HG02571 (cell line): ENCODE data around the gene RBM20.

Experiments used
- ATAC-seq: cut with Tn5 transposase; IDR thresholded peaks from one replicate; pipeline ENCODE4 v1.9.1; 2021; ENCODE audit warnings: mild to moderate bottlenecking, moderate library complexity; ENCODE audit not compliant: unreplicated experiment

Gene RBM20

DNA sequence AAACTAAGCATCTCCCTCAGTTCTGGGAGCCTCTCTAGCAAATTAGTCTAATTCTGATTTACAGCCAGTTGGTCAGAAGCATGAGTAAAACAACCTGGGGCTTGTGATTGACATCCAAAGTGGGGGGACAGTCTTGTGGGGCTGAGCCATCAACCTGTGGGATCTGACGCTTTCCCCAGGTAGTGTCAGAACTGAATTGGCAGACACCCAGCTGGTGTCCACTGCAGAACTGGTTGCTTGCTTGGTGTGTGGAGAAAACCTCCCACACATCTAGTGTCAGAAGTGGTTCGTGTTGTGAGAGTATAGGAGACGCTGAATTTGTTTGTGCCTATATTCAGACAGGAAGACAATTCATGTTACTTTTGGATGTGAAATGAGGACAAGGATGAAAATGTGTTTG lies 135.4 kb downstream of the RBM20 start:
- no peak for ATAC-seq

DNA sequence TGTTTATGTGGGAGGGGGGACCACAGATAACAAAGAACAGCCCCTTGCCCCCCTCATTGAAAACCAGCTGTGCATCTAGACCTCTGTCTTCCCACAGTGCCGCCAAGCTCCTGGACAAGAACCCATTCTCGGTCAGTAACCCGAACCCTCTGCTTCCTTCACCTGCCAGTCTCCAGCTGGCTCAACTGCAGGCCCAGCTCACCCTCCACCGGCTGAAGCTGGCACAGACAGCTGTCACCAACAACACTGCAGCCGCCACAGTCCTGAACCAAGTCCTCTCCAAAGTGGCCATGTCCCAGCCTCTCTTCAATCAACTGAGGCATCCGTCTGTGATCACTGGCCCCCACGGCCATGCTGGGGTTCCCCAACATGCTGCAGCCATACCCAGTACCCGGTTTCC lies 136.6 kb downstream of the RBM20 start:
- no peak for ATAC-seq

DNA sequence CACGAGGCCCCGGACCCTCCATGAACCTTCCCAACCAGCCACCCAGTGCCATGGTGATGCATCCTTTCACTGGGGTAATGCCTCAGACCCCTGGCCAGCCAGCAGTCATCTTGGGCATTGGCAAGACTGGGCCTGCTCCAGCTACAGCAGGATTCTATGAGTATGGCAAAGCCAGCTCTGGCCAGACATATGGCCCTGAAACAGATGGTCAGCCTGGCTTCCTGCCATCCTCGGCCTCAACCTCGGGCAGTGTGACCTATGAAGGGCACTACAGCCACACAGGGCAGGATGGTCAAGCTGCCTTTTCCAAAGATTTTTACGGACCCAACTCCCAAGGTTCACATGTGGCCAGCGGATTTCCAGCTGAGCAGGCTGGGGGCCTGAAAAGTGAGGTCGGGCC lies 137.0 kb downstream of the RBM20 start:
- ATAC-seq, result no peak

DNA sequence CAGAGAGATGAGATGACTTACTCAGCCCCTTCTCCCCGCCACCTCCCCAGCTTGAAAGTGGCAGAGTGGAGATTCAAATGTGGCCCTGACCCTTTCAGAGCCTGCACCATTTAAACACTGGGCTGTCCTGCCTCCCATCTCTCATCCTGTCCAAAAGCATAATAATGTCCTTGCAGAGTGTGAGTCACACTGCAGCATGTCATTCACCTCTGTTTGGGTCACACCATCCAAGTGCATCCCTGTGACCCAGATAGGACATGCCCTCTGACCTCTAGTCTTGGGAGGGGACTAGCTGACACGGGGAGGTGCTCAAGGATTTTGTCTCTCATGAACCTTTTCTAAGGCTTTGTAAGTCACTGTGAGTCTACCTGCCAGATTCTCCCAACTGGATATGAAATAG lies 138.5 kb downstream of the RBM20 start:
- ATAC-seq, result no peak

DNA sequence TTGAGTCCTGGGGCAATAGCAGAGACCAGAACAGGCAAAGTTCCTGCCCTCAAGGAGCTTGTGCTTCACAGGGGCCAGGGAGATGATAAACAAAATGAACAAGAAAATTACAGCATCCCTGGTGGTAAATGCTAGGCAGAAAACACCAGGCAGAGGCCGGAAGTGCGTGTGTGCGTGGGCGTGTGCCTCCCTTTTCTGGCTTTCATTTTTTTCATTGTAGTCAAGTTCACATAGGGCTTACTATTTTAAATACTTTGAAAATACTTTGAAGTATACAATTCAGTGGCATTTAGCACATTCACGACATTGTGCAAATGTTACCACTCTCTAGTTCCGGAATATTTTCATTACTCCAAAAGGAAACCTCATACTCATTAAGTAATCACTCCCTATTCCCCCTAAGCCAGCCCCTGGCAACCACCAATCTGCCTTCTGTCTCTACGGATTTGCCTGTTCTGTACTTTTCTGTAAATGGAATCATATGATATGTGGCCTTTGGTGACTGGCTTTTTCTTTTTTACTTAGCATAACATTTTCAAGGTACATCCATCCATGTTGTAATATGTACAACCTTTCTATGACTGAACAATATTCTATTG lies 139.5 kb downstream of the RBM20 start:
- ATAC-seq, result no peak

DNA sequence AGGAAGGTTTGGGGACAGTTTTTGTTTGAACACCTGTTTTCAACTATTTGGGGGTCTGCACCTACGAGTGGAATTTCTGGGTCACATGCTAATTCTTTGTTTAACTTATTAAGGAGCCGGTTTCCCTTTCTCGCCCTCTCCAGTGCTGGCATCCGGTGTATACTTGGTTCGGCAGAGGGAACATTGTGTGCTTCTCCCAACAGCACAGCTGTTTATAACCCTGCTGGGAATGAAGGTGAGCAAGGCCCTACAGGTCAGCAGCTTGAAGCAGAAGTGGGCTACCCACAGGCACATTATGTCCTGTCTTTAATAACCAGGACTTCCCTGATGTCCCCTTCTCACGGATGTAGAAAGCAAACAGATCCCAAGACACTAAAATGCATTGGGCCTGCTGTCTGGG lies 140.1 kb downstream of the RBM20 start:
- no peak for ATAC-seq

DNA sequence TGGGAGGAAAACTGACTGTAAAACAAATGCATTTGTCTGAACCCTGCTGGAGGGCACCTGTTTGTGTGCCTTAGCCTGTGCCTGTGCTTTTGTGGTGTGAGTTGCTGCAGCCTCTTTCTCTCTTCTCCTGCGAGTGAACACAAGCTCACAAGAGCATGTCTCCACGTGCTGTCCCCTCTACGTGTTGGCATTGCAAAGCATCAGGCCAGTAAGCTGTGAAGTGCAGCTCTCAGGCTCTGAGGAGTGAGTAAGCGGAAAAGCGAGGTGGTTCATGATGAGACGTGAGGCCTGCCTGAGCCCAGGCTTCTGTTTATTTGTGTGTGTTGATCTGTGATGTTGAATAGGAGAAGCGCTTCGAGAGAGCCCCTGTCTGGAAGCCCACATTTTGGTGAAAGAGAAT lies 142.0 kb downstream of the RBM20 start:
- no peak for ATAC-seq

DNA sequence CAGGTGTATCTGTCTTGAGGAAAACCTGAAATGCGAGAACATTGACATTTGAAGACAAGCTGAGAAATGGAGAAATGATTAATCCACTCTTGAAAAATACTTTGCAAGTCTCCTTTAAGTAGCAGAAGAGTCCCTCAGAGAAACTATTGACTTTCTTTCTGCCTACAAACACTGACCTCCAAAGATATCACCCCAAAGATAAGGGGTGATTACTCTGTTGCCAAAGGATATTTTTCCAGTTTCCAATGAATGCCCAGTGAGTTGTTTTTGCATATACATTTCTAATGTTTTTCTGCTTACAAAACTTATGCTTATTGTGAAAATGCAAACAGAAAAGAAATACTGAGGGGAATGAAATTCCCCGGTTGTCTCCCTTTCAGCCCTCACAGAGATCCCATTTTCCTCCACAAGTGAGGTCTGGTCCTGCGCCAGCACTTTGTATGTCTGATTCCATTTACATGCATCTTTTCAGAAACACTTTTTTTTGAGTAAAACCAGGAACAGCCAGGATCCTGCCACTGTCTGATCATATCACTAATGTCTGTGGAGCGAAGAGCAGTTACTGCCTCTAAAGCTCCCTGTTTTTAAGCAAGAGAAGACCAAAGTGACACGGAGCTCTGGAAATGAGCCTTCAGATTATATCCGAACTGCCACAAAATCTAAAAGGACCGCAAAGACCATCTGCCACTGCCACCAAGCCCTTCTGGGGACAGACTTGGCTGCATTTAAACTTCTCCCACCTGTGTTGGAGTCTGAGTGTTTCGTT lies 144.7 kb downstream of the RBM20 start:
- no peak for ATAC-seq

DNA sequence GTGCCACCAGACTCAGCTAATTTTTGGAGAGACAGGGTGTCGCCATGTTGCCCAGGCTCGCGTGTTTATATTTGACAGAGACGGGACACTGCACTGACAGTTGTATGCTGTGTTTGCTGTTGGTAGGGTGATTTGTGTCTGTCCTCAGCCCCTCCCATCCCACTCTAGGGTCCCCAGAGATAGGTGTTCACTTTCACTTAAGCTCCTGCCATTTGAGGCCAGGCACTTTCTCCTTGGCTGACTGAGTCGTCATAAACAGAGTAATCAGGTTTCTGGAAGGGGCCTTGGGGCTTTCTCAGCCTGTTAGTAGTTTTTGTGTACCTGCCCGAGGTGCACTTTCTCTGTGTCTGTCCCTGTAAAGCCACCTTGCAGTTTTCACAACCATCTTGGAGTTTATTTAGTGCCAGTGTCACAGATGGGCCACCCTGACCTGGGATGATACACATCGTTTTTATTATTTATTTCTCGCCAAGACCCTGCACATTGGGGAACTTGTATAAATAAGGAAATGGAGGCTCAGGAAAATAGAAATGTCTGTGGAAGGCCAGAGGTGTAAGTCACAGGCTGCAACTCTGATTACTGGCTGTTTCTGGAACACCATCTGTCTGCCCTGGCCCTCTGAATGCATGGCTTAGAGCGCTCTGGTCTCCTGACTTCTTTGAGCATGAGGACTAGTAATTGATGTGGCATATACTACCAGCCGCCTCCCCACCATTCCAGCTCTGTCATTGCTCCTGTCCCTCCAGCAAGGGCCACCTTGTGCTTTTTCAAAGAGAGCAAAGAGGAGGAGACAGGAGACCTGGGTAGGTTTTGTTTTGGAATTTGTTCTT lies 145.7 kb downstream of the RBM20 start:
- ATAC-seq, result no peak

DNA sequence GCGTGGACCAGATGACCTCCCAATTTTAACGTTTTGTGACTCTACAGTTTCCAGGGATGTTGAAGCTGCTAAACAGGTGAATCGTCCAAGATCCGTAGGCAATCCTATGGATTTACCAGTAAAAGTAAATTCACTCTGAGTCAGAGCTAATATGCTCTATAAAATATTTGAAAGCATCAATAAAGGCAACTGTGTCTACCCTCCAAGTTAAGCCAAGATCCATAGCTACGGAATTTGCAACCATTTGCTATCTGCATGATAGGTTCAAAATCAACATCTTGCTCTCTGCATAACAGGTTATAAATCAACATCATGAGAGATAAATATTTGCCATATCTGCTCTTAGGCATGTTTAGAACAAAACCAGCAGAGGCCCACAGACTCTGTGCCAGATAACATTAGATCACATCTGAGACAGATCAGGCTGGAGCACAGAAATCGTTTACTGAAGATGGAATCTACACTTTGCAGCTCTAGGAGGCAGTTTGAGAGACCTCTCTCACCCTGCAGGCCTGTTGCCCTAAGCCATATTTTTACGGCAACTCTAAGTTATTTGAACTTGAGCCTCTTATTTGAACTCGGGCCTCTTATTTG lies 146.9 kb downstream of the RBM20 start:
- ATAC-seq, result no peak

DNA sequence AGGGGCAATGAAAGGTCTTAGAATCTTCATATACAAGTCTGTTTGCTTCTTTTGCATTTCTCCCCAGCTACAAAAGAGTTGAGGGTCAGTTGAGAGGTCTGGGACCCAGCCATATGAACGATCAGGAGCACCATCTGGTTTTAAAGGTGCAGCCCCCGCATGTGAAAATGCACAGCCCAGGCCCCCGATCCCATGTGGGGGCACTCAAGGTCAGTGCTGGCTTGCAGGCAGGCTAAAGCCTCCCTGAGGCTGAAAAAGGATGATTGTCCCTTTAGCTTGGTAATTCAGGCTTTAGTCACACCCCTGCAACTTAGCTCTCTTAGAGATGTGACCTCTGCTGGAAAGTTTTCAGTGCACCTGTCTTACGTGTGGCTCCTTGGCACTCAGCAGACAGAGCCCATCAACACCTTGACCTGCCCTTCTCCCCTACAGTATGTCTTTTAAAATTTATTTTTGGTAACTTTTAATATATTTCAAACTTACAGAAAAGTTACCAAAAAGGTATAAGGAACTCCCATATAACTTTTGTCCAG lies 147.5 kb downstream of the RBM20 start:
- no peak for ATAC-seq

DNA sequence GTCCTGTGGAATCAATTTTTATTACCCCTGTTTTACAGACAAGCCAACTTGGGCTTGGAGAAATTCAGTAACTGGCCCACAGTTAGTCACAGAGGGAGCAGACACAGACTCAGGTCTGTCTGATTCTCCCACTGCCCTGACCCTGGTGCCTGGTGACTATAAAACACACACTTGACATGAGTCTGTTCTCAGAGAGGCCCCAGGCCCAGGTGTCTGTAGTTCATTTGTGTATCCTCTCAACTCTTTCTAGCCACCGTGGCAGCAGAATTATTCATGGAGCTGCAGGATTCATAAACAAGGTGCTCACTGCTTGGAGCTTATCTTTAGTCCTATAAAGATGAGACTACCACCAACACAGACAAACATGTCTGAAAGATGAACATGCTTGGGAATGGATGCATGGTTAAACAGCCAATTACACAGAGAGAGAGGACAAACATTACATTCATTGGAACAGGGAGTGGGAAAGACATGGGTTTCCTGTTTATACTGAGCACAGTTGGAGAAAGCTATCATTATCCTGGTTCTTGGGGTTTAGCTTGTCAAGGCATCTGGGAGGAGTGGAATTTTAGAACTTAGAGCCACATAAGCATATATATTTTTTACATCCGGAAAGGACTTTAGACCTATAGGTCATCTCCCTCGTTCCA lies 148.5 kb downstream of the RBM20 start:
- ATAC-seq, result no peak

DNA sequence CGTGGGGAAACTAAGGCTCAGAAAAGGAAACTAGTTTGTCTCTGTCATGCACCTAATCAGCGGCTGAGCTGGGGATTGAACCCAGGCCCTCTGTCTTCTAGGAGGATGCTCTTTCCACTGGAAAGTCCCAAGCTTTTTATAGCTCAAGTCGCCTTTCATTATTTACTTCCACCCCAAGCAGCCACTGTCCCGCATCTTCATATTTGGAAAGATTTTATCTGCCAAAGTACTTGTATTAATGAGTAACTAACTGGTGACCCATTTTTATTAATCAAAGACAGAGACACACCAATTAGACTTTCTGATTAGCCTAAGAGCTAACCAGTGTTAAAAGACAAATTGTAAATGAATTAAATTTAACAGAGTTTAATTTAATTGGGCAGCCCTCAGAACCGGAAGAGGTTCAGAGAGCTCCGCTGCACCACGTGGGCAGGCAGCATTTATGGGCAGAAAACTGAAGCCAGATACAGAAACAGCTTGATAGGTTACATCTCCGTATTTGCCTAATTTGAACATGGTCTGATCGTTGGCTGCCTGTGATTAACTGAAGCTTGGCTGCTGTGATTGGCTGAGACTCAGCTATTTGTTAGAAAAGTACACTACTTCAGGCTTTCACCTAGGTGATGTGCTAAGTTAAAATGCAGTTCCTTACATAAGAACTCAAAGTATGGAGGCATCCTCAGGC lies 149.1 kb downstream of the RBM20 start:
- no peak for ATAC-seq

DNA sequence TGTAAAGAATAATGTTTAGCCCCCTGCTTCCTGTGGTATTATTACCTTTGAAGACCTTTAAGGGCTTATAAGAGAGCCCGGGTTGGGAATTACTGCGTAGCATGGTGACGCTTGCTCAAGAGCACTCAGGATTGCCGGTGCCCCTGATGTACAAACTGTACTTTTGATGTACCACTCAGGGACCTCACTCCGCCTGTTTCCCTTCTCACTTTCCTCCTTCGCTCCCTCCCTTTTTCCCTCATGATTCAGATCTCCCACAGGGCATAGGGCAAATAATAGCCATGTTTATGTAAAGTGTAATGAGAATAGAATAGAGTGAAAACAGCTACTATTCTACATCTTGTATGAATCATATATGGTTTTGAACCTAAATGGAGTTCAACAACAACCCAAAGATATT lies 149.8 kb downstream of the RBM20 start:
- no peak for ATAC-seq

DNA sequence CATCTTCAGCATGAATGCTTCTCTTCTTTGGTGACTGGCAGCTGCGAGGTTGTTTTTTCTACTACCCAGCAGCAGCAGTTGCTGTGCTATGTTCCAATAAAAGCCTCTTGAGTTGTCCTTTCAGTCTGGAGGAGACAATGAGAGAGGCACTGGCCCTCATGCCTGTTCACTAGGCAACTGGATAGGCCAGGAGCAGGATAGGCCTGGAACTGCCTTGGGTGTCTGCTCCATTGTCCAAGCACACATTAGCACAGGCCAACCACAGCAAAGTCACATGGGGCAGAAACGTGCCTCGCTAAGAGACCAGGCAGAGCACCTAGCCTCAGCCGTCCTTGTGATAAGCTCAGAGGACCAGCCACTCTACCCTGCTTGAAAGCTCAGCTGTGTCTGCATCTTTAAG lies 150.7 kb downstream of the RBM20 start:
- no peak for ATAC-seq

DNA sequence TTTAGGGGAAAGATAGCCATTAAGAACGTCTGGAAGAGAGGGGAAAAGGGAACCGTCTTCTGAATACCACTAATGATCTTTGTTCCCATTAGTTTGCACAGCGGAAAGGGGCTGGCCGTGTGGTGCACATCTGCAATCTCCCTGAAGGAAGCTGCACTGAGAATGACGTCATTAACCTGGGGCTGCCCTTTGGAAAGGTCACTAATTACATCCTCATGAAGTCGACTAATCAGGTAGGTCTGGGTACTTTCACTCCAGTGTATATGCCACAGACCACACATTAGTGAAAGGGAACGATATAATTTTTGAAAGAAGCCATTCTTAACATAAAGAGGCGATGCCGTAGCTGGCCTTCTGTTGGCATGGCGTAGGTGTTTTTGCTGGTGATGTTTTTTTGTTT lies 153.3 kb downstream of the RBM20 start:
- ATAC-seq, result no peak

DNA sequence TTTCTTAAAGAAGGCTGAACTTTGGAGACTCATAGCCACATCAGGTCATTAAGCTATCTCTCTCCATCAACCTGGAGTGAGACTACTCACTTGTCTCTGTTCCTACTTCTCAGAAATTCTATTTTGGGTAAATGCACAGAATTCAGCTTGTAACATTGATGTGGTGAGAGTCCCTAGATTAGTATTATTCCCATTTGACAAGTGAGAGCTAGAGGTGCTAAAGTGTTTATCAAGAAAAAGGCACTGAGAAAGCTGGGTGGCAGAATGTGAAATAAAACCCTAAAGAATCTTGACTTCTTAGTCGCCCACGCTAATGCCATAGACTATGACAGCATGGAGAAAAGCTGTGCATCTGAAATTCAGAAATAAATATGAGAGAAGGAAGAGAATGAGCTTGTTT lies 154.2 kb downstream of the RBM20 start:
- no peak for ATAC-seq

DNA sequence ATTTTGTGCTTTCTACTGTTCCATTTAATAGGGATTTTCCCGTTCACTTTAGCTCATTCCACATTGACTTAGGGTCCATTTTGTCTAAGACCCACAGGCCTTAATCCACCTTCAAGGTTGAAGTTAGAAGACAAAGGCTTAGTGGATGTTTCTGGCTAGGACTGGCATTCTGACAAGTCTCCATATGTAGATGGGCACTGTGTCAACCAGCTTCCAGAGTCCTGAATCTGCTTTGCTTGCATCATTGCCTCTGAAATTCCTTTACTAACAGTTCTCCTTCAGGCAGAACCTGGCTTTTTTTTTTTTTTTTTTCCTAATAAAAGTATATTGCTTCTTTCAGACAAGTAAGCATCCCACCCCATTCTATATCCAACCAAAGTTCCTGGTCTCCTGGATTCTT lies 158.0 kb downstream of the RBM20 start:
- ATAC-seq, result no peak

DNA sequence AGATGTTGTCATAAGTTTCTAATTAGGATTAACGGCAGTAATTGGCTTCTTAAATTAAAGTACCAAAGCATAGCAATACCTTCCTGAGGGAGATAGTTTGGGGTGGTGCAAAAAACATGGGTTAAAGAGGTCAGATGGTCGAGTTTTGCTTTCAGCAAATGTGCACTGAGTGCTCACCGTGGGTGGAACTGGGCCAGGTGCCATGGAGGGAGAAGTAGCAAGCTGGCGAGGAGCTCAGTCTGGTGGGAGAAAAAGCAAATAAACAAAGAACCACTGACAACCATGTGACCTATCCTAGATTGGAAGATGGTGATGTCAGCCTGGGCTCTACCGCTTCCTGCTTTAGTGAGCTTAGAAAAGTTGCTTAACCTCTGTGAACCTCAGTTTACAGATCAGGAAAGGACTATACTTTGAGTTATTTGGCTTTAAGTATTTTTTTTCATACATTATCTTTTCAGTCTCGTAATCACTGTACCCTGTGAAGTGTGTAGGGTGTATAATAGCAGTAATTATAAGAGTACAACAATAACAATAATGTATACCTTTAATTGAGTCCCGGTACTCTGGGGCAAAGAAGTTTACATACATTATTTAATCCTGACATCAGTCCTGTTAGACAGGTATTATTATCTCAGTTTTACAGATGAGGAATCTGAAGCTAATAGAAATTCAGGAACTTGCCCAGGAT lies 158.6 kb downstream of the RBM20 start:
- ATAC-seq, result peak; percentile 71
